Measurements from ENCODE around the gene ICAM3.
"Not testable (repeated sequence)": the region's sequence is repeated elsewhere in the genome, so short reads cannot be mapped to it uniquely, and the experiment has no call there.

Gene ICAM3

DNA sequence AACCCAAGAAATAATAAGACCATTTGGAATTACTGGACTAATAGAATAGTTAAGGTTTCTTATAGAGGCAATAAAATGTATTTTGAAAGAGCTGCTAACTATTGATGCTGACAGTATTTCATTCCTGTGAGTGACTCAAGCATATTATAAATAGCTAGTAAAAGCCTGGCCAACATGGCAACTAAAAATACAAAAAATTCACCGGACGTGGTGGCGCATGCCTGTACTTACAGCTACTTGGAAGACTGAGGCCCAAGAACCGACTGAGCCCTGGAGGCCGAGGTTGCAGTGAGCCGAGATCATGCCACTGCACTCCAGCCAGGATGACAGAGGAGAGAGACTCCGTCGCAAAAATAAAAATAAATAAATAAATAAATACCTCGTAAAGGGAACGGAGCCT, 5.4 kb upstream of the ICAM3 start:
- DNase-seq (ENCODE audit: low read depth) = no peak

DNA sequence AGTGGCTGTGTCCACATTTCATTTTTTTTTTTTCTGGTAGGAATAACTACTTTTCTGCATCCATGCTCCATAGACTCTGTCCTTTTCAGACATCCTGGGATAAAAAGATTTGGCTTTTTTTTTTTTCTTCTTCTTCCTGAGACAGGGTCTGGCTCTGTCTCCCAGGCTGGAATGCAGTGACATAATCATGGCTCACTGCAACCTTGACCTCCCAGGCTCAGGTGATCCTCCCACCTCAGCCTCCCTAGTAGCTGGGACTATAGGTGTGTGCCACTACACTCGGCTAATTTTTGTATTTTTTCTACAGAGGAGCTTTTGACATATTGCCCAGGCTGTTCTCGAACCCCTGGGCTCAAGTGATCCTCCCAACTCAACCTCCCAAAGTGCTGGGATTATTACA, 4.1 kb upstream of the ICAM3 start:
- no peak for DNase-seq (ENCODE audit: low read depth)

DNA sequence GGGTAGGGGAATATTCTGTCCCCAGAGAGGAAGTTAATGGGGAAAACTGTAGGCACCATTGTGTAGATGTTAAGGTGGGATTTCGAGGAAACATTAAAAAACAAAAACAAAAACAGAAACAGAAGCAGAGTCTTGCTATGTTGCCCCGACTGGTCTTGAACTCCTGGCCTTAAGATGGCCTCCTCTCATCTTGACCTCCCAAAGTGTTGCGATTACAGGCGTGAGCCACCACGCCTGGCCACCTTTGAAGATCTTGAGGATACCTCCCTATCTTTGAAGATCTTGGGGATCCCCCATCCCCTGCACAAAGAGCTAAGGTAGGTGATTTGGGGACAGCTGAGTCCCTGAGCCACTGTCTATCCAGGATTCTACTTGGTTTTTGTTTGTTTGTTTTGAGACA, 553 bp upstream of the ICAM3 start:
- no peak for DNase-seq (ENCODE audit: low read depth)

DNA sequence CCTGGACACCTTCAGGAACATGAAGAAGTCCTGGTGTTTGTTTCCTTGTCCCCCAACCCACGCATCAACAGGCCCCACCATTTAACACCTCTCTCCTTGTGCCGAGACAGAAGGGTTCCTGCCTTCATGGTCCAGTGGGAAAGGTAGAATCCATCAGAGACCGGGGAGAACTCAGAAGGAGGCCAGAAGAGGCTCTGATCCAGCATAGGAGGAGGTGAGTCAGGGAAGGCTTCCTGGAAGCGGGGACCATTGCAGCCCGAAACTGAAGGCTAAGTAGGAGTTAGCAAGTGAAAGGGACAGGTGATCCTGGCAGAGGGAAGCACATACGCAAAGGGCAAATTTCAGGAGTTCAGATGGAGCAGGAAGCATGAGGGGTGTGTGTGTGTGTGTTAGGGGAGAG, 484 bp downstream of the ICAM3 start:
- DNase-seq (ENCODE audit: low read depth) = no peak

DNA sequence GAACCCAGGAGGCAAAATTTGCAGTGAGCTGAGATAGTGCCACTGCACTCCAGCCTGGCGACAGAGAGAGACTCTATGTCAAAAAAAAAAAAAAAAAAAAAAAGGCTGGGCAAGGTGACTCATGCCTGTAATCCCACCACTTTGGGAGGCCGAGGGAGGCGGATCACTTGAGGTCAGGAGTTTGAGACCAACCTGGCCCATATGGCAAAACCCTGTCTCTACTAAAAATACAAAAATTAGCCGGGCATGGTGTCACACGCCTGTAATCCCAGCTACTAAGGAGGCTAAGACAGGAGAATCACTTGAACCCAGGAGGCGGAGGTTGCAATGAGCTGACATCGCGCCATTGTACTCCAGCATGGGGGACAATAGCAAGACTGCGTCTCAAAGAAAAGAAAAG, 2.7 kb downstream of the ICAM3 start:
- DNase-seq (ENCODE audit: low read depth) = not testable (repeated sequence)

DNA sequence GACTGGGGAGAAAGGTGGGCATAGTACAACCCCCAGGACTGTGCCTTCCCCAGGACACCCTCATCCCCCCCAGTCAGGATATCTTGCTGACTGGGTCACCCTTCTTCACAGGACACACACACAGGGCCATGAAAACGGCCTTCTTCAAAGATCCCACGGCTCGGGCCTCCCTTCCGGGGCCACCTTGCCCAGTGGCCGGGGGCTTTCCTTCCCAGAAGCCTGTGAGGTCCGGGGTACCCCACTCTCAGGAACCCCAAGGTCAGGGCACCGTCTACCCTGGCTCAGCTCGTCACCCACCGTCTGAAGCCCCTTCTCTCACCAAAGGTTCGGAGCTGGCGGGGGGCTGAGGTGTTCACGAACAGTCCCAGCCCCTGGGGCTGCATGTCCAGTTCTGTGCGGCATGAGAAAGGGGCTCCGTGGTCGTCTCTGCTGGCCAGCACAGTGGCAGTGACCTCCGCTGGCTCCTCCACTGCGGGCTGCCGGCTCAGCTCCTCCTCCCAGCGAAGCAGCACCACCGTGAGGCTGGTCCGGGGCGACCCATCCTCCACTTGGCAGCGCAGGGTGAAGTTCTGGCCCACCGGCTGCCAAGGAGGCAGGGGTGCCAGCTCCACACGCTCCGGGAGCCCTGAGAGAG, 4.0 kb downstream of the ICAM3 start:
- no peak for DNase-seq (ENCODE audit: low read depth)

DNA sequence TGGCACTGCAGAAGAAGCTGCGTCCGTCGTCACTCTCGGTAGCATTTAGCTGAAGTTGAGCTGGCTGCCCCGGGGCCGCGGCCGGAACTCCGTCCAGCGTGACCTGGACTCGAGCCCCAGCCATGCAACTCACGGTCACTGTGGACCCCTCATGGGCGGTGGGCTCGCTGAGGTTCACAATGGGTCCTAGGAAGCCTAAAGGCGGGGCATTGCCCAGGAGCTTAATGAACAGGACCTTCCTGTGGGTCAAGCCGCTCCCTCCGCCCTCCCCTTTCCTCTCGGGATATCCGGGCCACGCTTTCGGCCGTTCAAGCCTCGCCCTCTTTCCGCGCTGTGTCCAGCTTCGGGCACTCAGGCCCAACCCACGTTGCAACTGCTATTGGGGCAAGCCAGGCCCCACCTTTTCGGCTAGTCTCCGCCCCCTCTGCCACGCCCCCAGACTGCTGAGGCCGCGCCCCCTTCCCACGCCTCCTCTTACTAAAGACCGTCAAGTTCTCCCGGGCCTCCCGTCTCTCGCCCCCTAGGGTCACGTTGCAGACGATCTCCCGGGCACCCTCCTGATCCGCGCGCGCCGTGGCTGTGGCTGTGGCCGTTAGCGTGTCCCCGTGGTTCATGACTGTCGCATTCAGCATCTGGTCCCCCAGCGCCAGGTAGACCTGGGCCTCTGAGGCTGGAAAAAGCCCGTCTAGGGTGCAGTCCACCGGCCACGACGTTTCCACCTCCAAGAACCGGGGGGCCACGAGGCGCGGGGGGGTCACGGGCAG, 4.7 kb downstream of the ICAM3 start:
- DNase-seq (ENCODE audit: low read depth) = peak; percentile 89

DNA sequence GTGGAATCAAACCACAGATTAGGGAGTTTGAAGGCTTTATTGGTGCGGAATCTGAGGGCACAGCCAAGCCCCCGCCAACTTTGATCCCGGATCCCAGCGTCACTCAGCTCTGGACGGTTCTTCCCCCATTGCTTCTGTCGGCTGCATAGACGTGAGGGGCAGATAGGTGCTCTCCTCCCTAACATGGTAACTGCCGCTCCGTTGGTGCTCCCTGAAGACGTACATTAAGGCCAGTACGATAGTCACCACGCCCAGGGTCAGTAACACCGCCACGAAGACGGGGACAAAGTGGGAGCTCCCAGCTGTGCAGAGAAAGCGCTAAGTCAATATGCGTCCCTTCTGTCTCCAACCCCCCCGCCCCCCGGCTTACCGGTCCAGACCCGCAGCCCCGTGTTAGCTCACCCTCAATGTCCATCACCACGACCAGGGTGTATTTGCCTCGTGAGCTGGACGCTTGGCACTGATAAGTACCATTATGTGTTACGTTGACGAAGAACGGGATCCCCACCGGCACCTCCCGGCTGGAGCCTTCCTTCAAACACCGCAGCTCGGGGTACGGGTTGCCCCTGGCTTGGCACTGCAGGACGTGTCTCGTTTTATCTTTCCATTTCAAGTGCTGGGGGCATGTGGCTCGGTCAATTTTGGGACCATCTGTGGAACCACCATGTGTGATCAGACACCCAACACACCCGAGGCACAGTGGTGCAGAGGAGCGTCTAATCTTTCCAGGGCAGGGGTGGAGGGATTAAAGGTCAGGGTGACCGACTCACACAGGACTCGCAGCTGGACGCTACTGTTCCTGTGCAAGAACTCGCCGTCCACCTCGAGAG, 5.5 kb downstream of the ICAM3 start:
- DNase-seq (ENCODE audit: low read depth) = no peak

DNA sequence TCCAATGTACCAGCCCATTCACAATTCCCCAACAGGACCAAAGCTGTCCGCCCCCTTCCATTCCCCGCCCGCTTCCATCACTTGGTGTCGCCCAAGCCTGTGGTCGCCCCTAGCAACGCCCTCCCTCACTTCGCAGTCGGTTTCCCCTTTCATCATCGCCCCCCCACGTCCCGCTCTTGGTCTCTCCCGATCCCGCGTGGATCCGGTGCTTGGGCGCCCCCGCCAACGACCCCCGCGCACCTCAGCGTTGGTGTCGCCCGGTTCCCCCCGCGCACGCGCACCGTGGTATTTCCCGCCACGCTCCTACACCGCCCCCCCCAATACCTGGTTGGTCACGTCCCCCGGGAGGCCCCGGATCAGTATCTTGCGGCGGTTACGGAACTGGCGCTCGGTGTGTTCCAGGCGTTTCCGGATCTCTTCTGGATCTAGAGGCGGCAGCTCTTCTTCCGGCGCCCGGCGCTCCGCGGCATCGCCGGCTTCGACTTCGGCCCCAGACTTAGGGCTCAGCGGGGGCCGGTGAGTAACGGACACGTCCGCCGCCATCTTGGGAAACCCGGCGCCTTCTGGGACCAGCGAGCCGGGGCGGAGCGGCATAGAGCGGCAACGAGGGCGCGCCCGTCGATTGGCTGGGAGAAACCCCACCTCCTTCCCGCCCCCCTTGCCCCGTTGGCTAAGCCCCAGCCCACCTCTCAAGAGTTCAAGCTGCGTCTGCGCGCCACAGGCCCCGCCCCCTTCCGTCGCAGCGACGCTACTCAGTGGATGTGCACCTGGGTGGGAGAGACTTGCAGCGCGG, 6.3 kb downstream of the ICAM3 start, which contains the start of gene RAVER1:
TSS of gene RAVER1 (minus strand) at position 565 of the 793 bp plus-strand sequence. CDS start at position 543, 22 bp downstream.
- DNase-seq (ENCODE audit: low read depth) = peak; percentile 94

DNA sequence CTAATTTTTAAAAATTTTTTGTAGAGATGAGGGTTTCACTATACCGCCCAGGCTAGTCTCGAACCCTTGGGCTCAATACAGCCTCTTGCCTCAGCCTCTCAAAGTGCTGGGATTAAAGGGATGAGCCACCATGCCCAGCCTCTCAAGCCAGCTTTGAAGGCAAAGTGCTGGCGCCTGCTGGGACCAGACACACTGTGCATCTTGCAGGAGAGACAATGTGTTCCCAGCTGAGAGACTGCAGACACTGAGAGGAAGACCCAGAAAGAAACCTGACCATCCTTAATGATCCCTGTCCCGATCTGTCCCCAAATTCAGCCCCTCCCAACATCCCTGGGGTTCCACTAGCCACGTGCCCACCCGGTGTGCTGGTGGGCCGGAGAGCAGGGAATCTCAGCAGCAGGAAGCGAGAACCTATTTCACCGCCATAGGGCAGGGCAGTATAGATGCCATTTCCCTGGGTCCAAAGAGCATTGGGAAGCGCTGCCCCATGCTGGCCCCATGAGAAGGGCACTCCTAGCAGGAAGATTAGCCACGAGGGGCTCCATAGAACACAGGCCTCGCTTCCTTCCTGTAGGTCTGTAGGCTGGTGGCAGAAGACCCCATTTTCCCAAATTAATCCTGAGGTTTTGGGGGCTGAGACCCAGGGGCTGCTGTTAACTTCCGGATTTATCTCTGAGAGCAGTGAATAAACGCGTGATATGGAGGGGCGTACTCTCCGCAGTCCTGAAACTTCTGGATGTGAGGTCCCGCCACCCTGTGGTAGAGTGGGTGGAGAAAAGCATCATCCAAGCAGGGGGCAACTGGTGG, 7.1 kb downstream of the ICAM3 start:
- no peak for DNase-seq (ENCODE audit: low read depth)

DNA sequence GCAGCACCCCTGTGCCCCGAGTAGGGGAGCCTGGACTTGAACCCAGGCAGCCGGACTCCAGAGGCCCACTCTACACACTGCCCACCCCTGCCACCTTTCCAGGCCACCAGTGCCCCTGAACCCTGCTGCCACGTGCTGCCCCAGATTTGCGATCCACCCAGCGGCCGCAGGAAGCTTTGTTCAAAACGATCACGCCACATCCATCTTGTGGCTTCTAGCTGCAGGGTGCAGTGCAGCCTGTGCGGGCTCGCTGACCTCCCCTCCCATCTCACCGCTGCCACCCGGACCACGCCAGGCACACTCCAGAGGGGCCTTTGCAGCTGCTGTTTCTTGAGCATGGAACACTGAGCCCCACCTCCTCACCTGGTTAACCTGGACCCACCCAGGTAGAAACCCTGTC, 9.9 kb downstream of the ICAM3 start:
- no peak for DNase-seq (ENCODE audit: low read depth)

DNA sequence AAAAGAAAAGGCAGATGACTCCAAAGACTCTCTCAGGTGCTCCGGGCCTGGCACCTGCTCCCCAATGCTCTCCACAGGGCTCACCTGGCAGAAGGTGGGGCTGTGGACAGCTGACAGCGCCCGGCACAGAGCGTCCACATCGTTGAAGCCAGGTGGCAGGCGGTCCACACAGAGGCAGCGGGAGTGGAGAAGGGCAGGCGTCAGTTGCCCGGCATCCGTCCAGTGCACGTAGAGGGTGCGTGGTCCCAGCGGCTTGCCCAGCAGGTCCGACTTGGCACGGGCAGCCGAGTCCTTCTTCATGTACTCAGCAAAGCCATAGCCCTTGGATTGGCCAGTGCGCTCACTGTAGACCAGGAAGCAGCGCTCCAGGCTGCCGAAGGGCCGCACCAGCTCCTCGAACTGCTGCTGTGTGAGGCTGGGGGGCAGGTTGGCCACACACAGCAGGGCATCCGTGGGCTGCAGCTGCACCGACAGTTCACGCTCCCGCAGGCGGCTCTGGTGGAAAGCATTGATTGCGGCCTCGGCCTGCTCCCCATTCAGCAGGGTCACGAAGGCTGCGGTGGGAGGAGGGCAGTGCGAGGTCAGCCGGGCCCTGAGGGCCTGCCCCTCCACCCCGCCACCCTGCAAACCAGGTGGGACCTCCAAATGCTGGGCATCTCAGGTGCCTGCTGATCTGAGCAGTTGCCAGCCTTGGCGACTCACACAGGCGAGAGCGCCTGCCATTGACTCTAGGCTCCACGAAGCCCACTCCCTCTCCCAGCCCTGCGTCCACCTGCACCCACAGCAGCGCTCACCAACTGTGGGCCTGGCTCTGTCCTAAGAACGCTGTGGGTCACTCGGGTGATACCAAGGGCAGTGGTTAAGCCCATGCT, 10.6 kb downstream of the ICAM3 start:
- no peak for DNase-seq (ENCODE audit: low read depth)

DNA sequence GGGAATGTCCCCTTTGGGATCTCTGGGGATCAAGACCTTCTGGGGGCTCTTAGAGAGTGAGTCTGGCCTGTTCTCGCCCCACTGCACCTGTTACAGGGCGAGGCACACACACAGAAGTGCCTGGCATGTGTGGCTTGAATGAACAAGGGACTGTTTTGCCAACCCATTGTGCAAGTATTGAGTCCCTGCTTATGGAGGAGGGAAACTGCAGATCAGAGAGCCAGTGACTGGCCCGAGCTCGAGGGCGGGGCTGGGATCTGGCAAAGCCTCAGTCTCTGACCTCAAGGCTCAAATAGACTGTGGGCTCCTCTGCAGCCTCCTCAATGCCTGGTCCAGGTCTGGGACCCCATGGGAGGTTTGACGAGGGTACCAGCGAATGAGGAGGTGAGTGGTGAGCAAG, 11.6 kb downstream of the ICAM3 start:
- no peak for DNase-seq (ENCODE audit: low read depth)

DNA sequence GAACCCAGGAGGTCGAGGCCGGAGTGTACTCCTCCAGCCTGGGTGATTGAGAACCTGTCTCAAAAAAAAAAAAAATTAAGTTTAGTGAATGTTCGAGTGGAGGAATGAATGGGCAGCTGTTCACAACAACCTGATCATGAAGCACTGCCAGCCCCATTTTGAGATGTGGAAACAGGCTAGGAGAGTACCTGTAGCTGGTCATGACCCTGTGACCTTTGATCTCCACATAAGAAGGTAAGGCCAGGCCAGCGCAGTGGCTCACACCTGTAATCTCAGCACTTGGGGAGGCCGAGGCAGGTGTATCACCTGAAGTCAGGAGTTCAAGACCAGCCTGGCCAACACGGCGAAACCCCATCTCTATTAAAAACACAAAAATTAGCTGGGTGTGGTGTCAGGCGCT, 13.7 kb downstream of the ICAM3 start:
- DNase-seq (ENCODE audit: low read depth) = no peak

DNA sequence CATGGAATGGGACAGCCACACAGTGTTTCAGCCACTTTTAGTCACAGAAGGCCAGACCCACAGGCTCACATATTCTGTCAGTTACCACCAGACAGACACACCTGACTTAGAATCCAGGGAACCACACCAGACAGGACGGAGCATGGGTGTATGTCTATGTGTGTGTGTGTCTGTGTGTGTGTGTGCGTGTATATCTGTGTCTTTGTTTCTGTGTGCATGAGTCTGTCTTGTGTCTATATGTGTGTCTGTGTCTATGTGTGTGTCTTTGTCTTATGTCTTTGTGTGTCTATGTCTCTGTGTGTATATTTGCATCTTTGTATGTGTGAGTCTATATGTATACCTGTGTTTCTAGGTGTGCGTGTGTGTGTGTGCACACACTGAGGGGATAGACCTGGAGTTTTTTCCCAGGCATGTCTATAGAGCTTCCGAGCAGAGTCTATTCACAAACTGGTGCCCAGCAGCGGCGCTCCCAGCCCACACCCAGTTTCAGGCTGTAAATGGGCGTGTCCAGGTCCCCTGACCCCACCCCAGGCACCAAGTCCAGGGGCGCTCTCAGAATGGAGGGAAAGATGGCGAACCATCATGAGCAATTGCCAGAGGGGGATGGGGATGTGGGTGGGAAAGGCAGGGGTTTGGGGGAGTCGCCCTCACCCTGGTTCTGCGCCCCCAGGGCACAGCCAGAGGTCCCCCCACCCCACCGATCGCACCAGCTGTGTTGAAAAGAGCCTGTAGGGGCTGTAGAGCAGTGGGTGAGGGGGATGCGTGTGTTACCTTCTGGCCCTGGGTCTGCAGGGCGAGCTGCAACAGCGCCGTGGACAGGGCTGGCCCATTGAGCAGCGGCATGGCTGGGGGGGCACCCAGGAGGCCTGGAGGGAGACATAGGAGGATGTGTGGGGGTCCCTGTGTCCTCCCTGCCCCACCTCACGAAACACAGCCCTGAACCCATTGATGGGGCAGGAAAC, 17.3 kb downstream of the ICAM3 start:
- no peak for DNase-seq (ENCODE audit: low read depth)

DNA sequence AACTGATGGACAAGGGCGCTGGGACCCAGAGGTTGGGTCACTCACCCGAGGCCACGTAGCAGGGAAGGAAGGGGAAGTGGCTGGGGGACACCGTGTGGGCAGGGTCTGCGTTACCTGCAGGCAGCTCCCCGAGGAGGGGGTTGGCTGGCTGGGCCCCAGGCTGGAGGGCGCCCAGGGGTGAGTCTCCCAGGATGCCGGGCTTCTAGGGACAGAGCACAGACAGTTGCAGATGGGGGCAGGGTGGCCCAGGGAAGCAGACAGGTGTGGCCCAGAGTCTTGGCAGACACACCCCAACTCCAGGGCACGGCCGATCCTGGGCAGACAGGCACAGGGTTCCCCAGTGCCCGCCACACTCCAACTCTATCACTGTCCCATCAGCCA, 18.0 kb downstream of the ICAM3 start:
- DNase-seq (ENCODE audit: low read depth) = no peak

DNA sequence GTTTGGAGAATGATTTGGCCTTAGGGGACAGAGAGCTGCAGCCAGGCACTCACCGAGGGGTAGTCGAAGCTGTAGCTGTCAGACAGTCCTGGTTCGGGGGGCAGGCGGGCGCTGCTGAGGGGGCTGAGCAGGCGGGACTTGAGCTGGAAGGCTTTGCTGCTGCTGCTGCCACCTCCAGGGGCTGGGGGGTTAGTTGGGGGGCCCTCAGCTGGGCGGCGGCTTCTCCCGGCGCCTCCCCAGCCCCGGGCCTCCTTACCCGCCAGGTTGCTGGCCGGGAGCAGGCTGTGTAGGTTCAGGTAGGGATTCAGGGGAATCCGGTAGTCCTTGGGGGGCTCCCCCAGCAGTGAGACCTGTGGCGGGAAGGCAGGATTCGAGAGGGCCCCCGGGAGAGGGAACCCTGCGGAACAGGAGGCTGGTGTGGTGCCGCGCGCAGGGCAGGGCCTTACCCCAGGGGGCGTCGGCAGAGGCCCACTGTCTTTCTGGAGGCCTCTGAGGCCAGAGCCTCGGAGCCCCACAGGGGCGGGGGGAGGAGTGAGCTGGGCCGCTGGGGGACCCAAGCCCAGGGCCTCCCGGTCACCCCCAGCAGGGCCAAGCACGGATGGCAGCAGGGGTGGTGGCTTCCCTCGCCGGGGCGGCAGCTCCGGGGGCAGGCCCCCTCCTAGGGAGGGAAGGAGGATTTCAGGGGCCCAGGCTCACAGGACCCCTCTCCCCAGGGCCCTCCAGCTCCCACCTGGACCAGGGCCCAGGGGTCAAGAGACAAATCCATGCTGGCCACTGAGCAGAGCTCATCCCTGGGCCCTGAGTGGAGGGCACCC, 18.6 kb downstream of the ICAM3 start:
- no peak for DNase-seq (ENCODE audit: low read depth)
